ENCODE results near the gene PIGX.

Gene PIGX

GRCh38 chr3:196757876-196758739 is 45.9 kb downstream of the PIGX start:
- DNase-seq: no peak

- DNase-seq: no peak
Measured at GRCh38 chr3:196763179-196763578, 51.0 kb downstream of the PIGX start.

DNA sequence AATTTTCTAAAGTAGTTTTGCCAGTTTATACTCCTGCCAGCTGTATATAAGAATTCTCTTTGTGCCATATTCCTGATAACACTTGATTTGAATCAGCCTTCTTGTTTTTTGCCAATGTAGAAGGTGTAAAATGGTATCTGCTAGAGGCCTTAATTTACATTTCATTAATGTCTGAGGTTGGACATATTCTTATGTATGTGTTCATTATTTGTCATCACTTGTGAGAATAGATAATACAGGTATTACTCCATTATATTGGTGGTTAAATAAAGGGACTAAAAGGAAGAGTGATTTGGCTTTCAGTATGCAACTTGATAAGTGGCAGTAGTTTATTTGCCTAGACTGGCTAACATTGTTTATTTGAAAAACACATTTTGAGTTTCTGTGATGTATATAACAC is 53.3 kb downstream of the PIGX start:
- no peak for DNase-seq

- no peak for DNase-seq
Measured at GRCh38 chr3:196771067-196771466, 58.9 kb downstream of the PIGX start.

DNA sequence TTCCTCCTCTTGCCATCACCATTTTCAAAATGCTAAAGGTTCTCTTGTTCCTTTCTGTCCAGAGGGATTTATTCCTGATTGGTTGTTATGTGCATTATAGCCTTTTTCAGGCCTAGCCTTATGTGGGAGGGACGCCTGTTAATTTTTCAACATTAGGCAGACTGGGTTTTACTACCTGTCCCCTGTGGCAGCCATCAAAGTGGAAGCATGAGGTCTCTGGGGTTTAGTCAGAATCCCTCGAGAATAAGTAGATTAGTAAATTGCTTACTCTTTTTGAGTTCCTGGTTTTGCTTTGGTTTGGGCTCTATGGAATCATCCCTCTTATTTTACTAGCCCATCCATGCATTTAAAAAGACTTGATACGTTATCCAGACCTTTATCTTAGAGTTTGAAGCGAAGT is 59.9 kb downstream of the PIGX start:
- no peak for DNase-seq

- DNase-seq: no peak
Measured at GRCh38 chr3:196772897-196773296, 60.7 kb downstream of the PIGX start.

DNA sequence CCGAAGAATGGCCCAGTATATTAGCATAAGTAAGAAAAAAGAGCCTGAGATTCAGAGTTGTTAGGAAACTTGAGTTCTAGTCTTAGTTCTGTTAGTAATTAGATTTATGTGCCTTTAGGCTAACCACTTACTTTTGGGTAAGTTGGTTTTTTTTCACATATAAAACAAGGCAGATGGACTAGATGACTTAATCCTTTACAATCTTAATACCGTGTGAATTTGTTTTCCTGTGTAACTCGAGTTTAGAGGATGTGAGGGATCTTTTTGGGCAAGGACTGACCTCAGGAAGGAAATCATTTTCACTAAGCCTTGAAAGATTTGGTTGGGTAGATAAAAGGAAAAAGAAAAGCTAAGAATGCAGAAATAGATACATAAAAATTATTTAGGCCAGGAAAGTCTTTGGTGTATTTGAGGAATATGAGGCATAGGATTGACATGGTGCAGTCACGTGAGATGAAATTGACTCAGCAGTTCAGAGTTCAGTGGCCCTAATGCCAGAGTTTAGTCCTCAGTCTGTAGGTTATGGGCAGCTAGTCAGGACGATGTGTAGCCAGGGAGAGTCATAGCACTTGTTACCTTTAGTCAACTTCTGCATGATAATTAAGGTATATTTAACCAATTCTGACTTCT is 62.1 kb downstream of the PIGX start:
- DNase-seq: no peak

DNA sequence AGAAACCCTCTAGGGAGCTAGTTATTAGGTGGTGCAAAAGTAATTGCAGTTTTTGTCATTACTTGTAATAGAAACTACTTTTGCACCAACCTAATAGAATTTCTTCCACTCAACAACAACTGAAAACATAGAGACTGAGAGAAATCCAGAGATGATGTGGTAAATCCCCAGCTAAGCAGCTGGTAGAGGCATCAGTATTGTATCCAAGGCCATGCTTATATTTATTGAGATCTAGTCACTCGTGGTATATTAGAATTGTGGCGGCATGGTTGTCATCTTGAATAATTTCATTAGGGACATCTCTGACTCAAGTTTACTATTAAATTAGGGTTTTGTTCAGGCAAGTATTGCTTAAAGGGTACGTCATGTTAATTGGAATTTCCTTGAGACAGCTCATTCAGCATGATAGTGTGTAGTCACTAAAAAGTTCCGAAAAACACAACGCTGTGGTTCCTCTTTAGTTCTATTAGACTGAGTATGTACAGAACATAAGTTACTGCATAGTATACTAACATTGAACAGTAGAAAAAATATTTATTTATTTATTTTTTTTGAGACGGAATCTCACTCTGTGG is 62.8 kb downstream of the PIGX start:
- DNase-seq: no peak

DNA sequence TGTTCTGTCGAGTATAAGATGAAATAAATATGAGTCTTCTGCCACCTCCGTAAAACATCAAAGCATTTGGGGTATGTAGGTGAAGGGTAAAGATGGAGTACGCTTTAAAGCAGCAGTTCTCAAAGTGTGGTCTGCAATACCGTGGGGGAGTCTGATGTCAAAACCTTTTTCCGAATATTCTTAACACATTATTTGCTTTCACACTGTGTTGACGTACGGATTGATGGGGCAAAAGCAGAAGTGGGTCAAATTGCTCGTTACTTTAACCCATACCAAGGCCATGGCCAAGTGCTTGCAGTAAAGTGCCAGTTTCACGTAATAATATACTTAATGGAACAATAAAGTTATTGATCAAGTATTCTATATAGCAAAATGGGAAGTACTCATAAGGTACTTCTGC is 63.8 kb downstream of the PIGX start:
- DNase-seq: no peak

GRCh38 chr3:196777836-196778235 is 65.7 kb downstream of the PIGX start:
- no peak for DNase-seq

GRCh38 chr3:196778755-196779154 is 66.6 kb downstream of the PIGX start:
- DNase-seq: no peak

DNA sequence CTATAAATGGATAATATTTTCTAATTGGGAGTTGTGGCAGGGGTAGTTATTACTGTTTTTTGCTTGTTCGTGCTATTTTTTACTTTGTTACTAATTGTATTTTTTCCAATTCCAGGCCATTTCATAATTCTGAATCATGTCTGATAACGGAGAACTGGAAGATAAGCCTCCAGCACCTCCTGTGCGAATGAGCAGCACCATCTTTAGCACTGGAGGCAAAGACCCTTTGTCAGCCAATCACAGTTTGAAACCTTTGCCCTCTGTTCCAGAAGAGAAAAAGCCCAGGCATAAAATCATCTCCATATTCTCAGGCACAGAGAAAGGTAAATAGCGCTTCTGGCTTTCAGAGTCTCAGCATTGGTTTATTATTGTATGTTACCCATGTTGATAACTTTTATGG is 70.3 kb downstream of the PIGX start:
- no peak for DNase-seq

Measured in eye (tissue), 1 donor.